Femur (tissue), 1 donor: ENCODE results near the gene OTULIN.

ENCODE experiments used
- DNase-seq: peaks from one replicate; pipeline ENCODE4 v3.0.0-alpha.2; 2017

OTULIN gene

GRCh38 chr5:14664270-14665100 is at the start of gene OTULIN:
OTULIN (plus strand) TSS chr5:14664718; CDS start chr5:14664826, 108 bp downstream.
- peak; percentile 95 for DNase-seq

- no peak for DNase-seq
Observed at GRCh38 chr5:14615365-14615764, 49.2 kb upstream of the OTULIN start.

- no peak for DNase-seq
Observed at GRCh38 chr5:14617441-14617840, 47.1 kb upstream of the OTULIN start.

- no peak for DNase-seq
Observed at GRCh38 chr5:14627270-14627669, 37.2 kb upstream of the OTULIN start.

GRCh38 chr5:14628346-14628745 is 36.2 kb upstream of the OTULIN start:
- DNase-seq, result peak; percentile 64

GRCh38 chr5:14630671-14631070 is 33.8 kb upstream of the OTULIN start:
- DNase-seq, result no peak

- no peak for DNase-seq
Observed at GRCh38 chr5:14635656-14636055, 28.9 kb upstream of the OTULIN start.

- no peak for DNase-seq
Observed at GRCh38 chr5:14640765-14641164, 23.8 kb upstream of the OTULIN start.

- DNase-seq, result no peak
Observed at GRCh38 chr5:14644623-14645237, 19.8 kb upstream of the OTULIN start.

- DNase-seq, result no peak
Observed at GRCh38 chr5:14650052-14650451, 14.5 kb upstream of the OTULIN start.

GRCh38 chr5:14655146-14655741 is 9.3 kb upstream of the OTULIN start:
- DNase-seq, result no peak

GRCh38 chr5:14656898-14657297 is 7.6 kb upstream of the OTULIN start:
- DNase-seq, result no peak

GRCh38 chr5:14659821-14660607 is 4.5 kb upstream of the OTULIN start:
- no peak for DNase-seq

GRCh38 chr5:14660833-14661232 is 3.7 kb upstream of the OTULIN start:
- no peak for DNase-seq

GRCh38 chr5:14662721-14663260 is 1.7 kb upstream of the OTULIN start:
- no peak for DNase-seq

GRCh38 chr5:14663734-14664269 is 716 bp upstream of the OTULIN start:
- peak; percentile 42 for DNase-seq

- peak; percentile 50 for DNase-seq
Observed at GRCh38 chr5:14665101-14665822, 744 bp downstream of the OTULIN start.

- no peak for DNase-seq
Observed at GRCh38 chr5:14665949-14666348, 1.4 kb downstream of the OTULIN start.

GRCh38 chr5:14666357-14666756 is 1.8 kb downstream of the OTULIN start:
- no peak for DNase-seq

GRCh38 chr5:14667290-14667689 is 2.8 kb downstream of the OTULIN start:
- DNase-seq, result no peak

- no peak for DNase-seq
Observed at GRCh38 chr5:14667770-14668169, 3.3 kb downstream of the OTULIN start.

GRCh38 chr5:14668181-14668591 is 3.7 kb downstream of the OTULIN start:
- no peak for DNase-seq
